K562 (cell line): ENCODE measurements around the gene RFLNA. TPM values are rescaled to one million over a fixed set of nuclear protein-coding genes. Genes with fewer than 3 reads are reported as not detected.
A peak's percentile ranks its signal among the peaks of the same experiment; 100 is the strongest.

Source experiments
- MAFG ChIP-seq: fragments of 450-650 bp; conservative IDR thresholded peaks from 2 replicates; pipeline ENCODE4 v1.6.1; 2016; ENCODE audit warnings: missing genetic modification characterization, missing compliant biosample characterization
- MAFK ChIP-seq: IDR thresholded peaks from 2 replicates; pipeline ENCODE4 v1.6.1; 2011; ENCODE audit warnings: low read length, improper control_type of control experiment
- RBM22 ChIP-seq: fragments of 200-400 bp; formaldehyde crosslinking; IDR thresholded peaks from 2 replicates; pipeline ENCODE4 v1.6.1; 2018; ENCODE audit warnings: low read length, low read depth; ENCODE audit not compliant: poor library complexity, severe bottlenecking
- SRSF3 ChIP-seq: fragments of 200-400 bp; formaldehyde crosslinking; IDR thresholded peaks from 2 replicates; pipeline ENCODE4 v1.6.1; 2016; ENCODE audit warnings: mild to moderate bottlenecking, low read length, moderate library complexity; ENCODE audit not compliant: insufficient read depth
- TEAD1 ChIP-seq, 2 experiments: fragments of 450-650 bp in 1 of 2; sonication (generic) in 1 of 2; formaldehyde crosslinking; IDR thresholded peaks; 2 replicates each; pipeline versions ENCODE4 v1.4.0 to v1.8.0; 2020 to 2022; ENCODE audit warnings: mild to moderate bottlenecking in 2 of 2, missing genetic modification reagents in 1 of 2
- ZBTB43 ChIP-seq: sonication (generic); formaldehyde crosslinking; IDR thresholded peaks from 2 replicates; pipeline ENCODE4 v1.8.0; 2023; ENCODE audit warnings: mild to moderate bottlenecking, missing genetic modification reagents
- ZNF143 ChIP-seq: sonication (generic); formaldehyde crosslinking; IDR thresholded peaks from 2 replicates; pipeline ENCODE4 v1.9.0; 2022; ENCODE audit warnings: mild to moderate bottlenecking, missing genetic modification reagents
- ZNF263 ChIP-seq: sonication (generic); formaldehyde crosslinking; IDR thresholded peaks from 2 replicates; pipeline ENCODE4 v1.8.0; 2022; ENCODE audit warnings: mild to moderate bottlenecking, missing genetic modification reagents, borderline replicate concordance
- ZNF586 ChIP-seq: fragments of 450-650 bp; formaldehyde crosslinking; conservative IDR thresholded peaks from 2 replicates; pipeline ENCODE4 v1.4.0; 2020; ENCODE audit warnings: mild to moderate bottlenecking, moderate library complexity
- ZNF644 ChIP-seq: fragments of 200-800 bp; sonication (Bioruptor generic); IDR thresholded peaks from 2 replicates; pipeline ENCODE4 v1.6.1; 2016; ENCODE audit warnings: low read depth, missing genetic modification characterization, missing compliant biosample characterization
- polyA plus RNA-seq, 8 experiments: library from polyadenylated mRNA; depleted of rRNA in 4 of 8; stranded (reverse) in 5 of 8; unstranded in 3 of 8; fragments of >200 nt; fragmentation: Nextera tagmentation in 2 of 8; fragmentation: Illumina TruSeq in 1 of 8; extraction: Ambion mirVana in 2 of 8; extraction: Trizol in 1 of 8; gene quantifications; 2 replicates each; pipeline versions ENCODE4 v1.2.1 to v1.2.3, GENCODE V29; 2011 to 2014; ENCODE audit warnings: inconsistent platforms in 1 of 8, missing spikeins in 1 of 8
- total RNA-seq, 7 experiments: library from RNA; depleted of rRNA in 6 of 7; stranded (reverse); fragments of >200 nt in 6 of 7; fragmentation: Illumina TruSeq in 2 of 7; extraction: Trizol in 2 of 7; gene quantifications; 2 replicates each; pipeline versions ENCODE4 v1.2.1 to v1.2.3, GENCODE V29; 2011 to 2021; ENCODE audit warnings: low replicate concordance in 1 of 7

The RFLNA gene
- total and polyA plus RNA-seq, 9 of the 15 experiments (the other 6 are each of a cell fraction or from before 2014, with no cell fraction given), result not detected

GRCh38 chr12:124323771-124324530, 29.1 kb downstream of the RFLNA start (continued):
- TF ChIP-seq TEAD1 (CRISPR knock-in tag; IDR thresholded peaks at IDR 0.05) (0 out of 4 replicates have a peak, but pooled peaks of 1 of the 2 experiments have one; percentile 20), MAFK (no peak), SRSF3 (no peak), ZNF263 (CRISPR knock-in tag) (no peak), ZNF143 (0 out of 2 replicates have a peak, but pooled peaks have one; percentile 24), ZNF644 (tag) (no peak), RBM22 (no peak), ZBTB43 (CRISPR knock-in tag) (peak; percentile 92), ZNF586 (CRISPR knock-in tag) (no peak), MAFG (no peak)
